ENCODE results near the gene DOC2B.

The DOC2B gene

GRCh38 chr17:163514-164098, 17.8 kb downstream of the DOC2B start:
- Histone ChIP-seq H3K4me3 (ENCODE audit: low read depth, low read length) (no peak overlapping the region), H3K27ac (no peak overlapping the region), H3K9me3 (ENCODE audit: severe bottlenecking) (no peaks in the 10 kb centered on the region), H3K27me3 (ENCODE audit: insufficient read depth, low read depth, severe bottlenecking) (no peaks in the 10 kb centered on the region), H3K36me3 (peaks cover 29% of the 10 kb centered on the region)
- TF ChIP-seq CTCF (IDR thresholded peaks at IDR 0.05; ENCODE audit: low read depth, low read length), result no peak
- DNase-seq, result no peak

- no peaks in the 10 kb centered on the region for H3K27me3 ChIP-seq (ENCODE audit: insufficient read depth, low read depth, severe bottlenecking)
- H3K27ac ChIP-seq, result no peak overlapping the region
- no peak for DNase-seq
- no peaks in the 10 kb centered on the region for H3K9me3 ChIP-seq (ENCODE audit: severe bottlenecking)
- peaks cover 36% of the 10 kb centered on the region for H3K36me3 ChIP-seq
- TF ChIP-seq CTCF (IDR thresholded peaks at IDR 0.05; ENCODE audit: low read depth, low read length), result no peak
- no peak overlapping the region for H3K4me3 ChIP-seq (ENCODE audit: low read depth, low read length)
Observed at GRCh38 chr17:162689-163088, 18.8 kb downstream of the DOC2B start.

- Histone ChIP-seq H3K9me3 (ENCODE audit: severe bottlenecking) (no peaks in the 10 kb centered on the region), H3K36me3 (peaks cover 46% of the 10 kb centered on the region), H3K4me3 (ENCODE audit: low read depth, low read length) (no peak overlapping the region), H3K27me3 (ENCODE audit: insufficient read depth, low read depth, severe bottlenecking) (no peaks in the 10 kb centered on the region), H3K27ac (no peak overlapping the region)
- TF ChIP-seq CTCF (IDR thresholded peaks at IDR 0.05; ENCODE audit: low read depth, low read length), result no peak
- no peak for DNase-seq
Observed at GRCh38 chr17:161481-161880, 20.0 kb downstream of the DOC2B start.

GRCh38 chr17:160336-160735, 21.1 kb downstream of the DOC2B start:
- H3K27ac ChIP-seq, result no peak overlapping the region
- peaks cover 58% of the 10 kb centered on the region for H3K36me3 ChIP-seq
- TF ChIP-seq CTCF (IDR thresholded peaks at IDR 0.05; ENCODE audit: low read depth, low read length), result no peak
- no peak for DNase-seq
- H3K27me3 ChIP-seq (ENCODE audit: insufficient read depth, low read depth, severe bottlenecking), result no peaks in the 10 kb centered on the region
- no peaks in the 10 kb centered on the region for H3K9me3 ChIP-seq (ENCODE audit: severe bottlenecking)
- no peak overlapping the region for H3K4me3 ChIP-seq (ENCODE audit: low read depth, low read length)

- Histone ChIP-seq H3K27ac (no peak overlapping the region), H3K27me3 (ENCODE audit: insufficient read depth, low read depth, severe bottlenecking) (no peaks in the 10 kb centered on the region), H3K4me3 (ENCODE audit: low read depth, low read length) (no peak overlapping the region), H3K9me3 (ENCODE audit: severe bottlenecking) (no peaks in the 10 kb centered on the region), H3K36me3 (peaks cover 65% of the 10 kb centered on the region)
- no peak for DNase-seq
- TF ChIP-seq CTCF (IDR thresholded peaks at IDR 0.05; ENCODE audit: low read depth, low read length), result no peak
Observed at GRCh38 chr17:159609-160008, 21.8 kb downstream of the DOC2B start.

- no peak overlapping the region for H3K4me3 ChIP-seq (ENCODE audit: low read depth, low read length)
- no peak for TF ChIP-seq CTCF (IDR thresholded peaks at IDR 0.05; ENCODE audit: low read depth, low read length)
- DNase-seq, result no peak
- no peaks in the 10 kb centered on the region for H3K9me3 ChIP-seq (ENCODE audit: severe bottlenecking)
- H3K27ac ChIP-seq, result no peak overlapping the region
- H3K36me3 ChIP-seq, result peaks cover 67% of the 10 kb centered on the region
- no peaks in the 10 kb centered on the region for H3K27me3 ChIP-seq (ENCODE audit: insufficient read depth, low read depth, severe bottlenecking)
Observed at GRCh38 chr17:158379-158778, 23.1 kb downstream of the DOC2B start.
